D721Med (cell line): ENCODE results near the gene PIK3CD.

ENCODE experiments used
- DNase-seq: peaks from one replicate; pipeline ENCODE4 v3.0.0; 2011; ENCODE audit warnings: low spot score; ENCODE audit not compliant: insufficient read length
- FAIRE-seq: peaks from 2 replicates; lab custom pipeline; 2011; peaks lifted over from hg19 to GRCh38; lab: Jason Lieb, UNC
- TF ChIP-seq, protein P1 (sequence below): IDR thresholded peaks from 2 replicates; pipeline ENCODE4 v1.5.1; 2012; ENCODE audit warnings: mild to moderate bottlenecking, control low read depth; ENCODE audit not compliant: insufficient read depth; ENCODE audit errors: missing control alignments

PIK3CD gene

DNA sequence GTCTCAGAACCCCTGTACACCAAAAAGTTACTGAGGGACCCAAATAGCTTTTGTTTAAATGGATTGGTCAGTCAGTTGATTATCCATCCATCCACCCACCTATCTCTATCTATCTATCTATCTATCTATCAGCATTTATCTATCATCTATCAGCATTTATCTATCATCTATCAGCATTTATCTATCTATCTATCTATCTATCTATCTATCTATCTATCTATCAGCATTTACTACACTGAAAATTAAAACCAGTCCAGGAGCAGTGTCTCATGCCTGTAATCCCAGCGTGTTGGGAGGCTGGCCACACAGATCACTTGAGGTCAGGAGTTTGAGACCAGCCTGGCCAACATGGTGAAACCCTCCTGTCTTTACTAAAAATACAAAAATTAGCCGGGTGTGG, 125.2 kb downstream of the PIK3CD start:
- FAIRE-seq (no peak), DNase-seq (no peak)
- TF ChIP-seq, protein P1, sequence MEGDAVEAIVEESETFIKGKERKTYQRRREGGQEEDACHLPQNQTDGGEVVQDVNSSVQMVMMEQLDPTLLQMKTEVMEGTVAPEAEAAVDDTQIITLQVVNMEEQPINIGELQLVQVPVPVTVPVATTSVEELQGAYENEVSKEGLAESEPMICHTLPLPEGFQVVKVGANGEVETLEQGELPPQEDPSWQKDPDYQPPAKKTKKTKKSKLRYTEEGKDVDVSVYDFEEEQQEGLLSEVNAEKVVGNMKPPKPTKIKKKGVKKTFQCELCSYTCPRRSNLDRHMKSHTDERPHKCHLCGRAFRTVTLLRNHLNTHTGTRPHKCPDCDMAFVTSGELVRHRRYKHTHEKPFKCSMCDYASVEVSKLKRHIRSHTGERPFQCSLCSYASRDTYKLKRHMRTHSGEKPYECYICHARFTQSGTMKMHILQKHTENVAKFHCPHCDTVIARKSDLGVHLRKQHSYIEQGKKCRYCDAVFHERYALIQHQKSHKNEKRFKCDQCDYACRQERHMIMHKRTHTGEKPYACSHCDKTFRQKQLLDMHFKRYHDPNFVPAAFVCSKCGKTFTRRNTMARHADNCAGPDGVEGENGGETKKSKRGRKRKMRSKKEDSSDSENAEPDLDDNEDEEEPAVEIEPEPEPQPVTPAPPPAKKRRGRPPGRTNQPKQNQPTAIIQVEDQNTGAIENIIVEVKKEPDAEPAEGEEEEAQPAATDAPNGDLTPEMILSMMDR: no peak
